Measurements from ENCODE around the gene EIF2S3. TPM values are rescaled to one million over a fixed set of nuclear protein-coding genes. Genes with fewer than 3 reads are reported as not detected.

The EIF2S3 gene
- total RNA-seq, 1 experiment from 2014 or later: 225 TPM

GRCh38 chrX:24018809-24019208 is 35.9 kb upstream of the EIF2S3 start:
- intact Hi-C loops (cut with micrococcal nuclease; ENCODE audit: unreplicated experiment): no loop called here
- no peak for DNase-seq (ENCODE audit: low spot score)
- ChIA-PET CTCF (no interaction called here), POLR2A (ENCODE audit: low non-redundant PET) (no interaction called here)
- no TSS peak for BruUV-seq (replicated peaks)
- no peak for TF ChIP-seq CTCF (conservative IDR thresholded peaks at IDR 0.05; ENCODE audit: low read depth, low read length)
- TF ChIP-seq EZH2 (IDR thresholded peaks at IDR 0.05; ENCODE audit: borderline replicate concordance, low read depth, low read length, poor library complexity, severe bottlenecking): no peak
- Histone ChIP-seq H3K36me3 (ENCODE audit: insufficient read depth, low read length, poor library complexity, severe bottlenecking) (no peaks in the 10 kb centered on the region), H3K9me3 (ENCODE audit: low read depth, low read length, poor library complexity, severe bottlenecking) (no peaks in the 10 kb centered on the region), H3K27ac (ENCODE audit: low read depth, low read length, poor library complexity, severe bottlenecking) (no peak overlapping the region), H3K4me1 (ENCODE audit: insufficient read depth, low read length, poor library complexity, severe bottlenecking) (peaks cover 7% of the 10 kb centered on the region), H3K27me3 (replicated peaks; ENCODE audit: insufficient read depth, low read depth, low read length, poor library complexity) (peaks cover 22% of the 10 kb centered on the region), H3K4me3 (ENCODE audit: low read depth, low read length, poor library complexity, severe bottlenecking) (no peak overlapping the region)

- H3K27ac ChIP-seq (ENCODE audit: low read depth, low read length, poor library complexity, severe bottlenecking): no peak overlapping the region
- peaks cover 7% of the 10 kb centered on the region for H3K4me1 ChIP-seq (ENCODE audit: insufficient read depth, low read length, poor library complexity, severe bottlenecking)
- intact Hi-C loops (cut with micrococcal nuclease; ENCODE audit: unreplicated experiment): no loop called here
- TF ChIP-seq EZH2 (IDR thresholded peaks at IDR 0.05; ENCODE audit: borderline replicate concordance, low read depth, low read length, poor library complexity, severe bottlenecking): no peak
- TF ChIP-seq CTCF (conservative IDR thresholded peaks at IDR 0.05; ENCODE audit: low read depth, low read length): no peak
- ChIA-PET POLR2A (ENCODE audit: low non-redundant PET) (no interaction called here), CTCF (no interaction called here)
- no TSS peak for BruUV-seq (replicated peaks)
- no peak for DNase-seq (ENCODE audit: low spot score)
- no peak overlapping the region for H3K4me3 ChIP-seq (ENCODE audit: low read depth, low read length, poor library complexity, severe bottlenecking)
- no peaks in the 10 kb centered on the region for H3K9me3 ChIP-seq (ENCODE audit: low read depth, low read length, poor library complexity, severe bottlenecking)
- H3K36me3 ChIP-seq (ENCODE audit: insufficient read depth, low read length, poor library complexity, severe bottlenecking): no peaks in the 10 kb centered on the region
- H3K27me3 ChIP-seq (replicated peaks; ENCODE audit: insufficient read depth, low read depth, low read length, poor library complexity): peaks cover 19% of the 10 kb centered on the region
Observed at GRCh38 chrX:24019448-24019847, 35.3 kb upstream of the EIF2S3 start.

GRCh38 chrX:24020306-24020876 is 34.4 kb upstream of the EIF2S3 start:
- Histone ChIP-seq H3K27me3 (replicated peaks; ENCODE audit: insufficient read depth, low read depth, low read length, poor library complexity) (peaks cover 17% of the 10 kb centered on the region), H3K27ac (ENCODE audit: low read depth, low read length, poor library complexity, severe bottlenecking) (no peak overlapping the region), H3K36me3 (ENCODE audit: insufficient read depth, low read length, poor library complexity, severe bottlenecking) (no peaks in the 10 kb centered on the region), H3K4me1 (ENCODE audit: insufficient read depth, low read length, poor library complexity, severe bottlenecking) (peaks cover 7% of the 10 kb centered on the region), H3K4me3 (ENCODE audit: low read depth, low read length, poor library complexity, severe bottlenecking) (no peak overlapping the region), H3K9me3 (ENCODE audit: low read depth, low read length, poor library complexity, severe bottlenecking) (no peaks in the 10 kb centered on the region)
- POLR2A ChIA-PET (ENCODE audit: low non-redundant PET): no interaction called here
- BruUV-seq (replicated peaks): no TSS peak
- no peak for TF ChIP-seq EZH2 (IDR thresholded peaks at IDR 0.05; ENCODE audit: borderline replicate concordance, low read depth, low read length, poor library complexity, severe bottlenecking)
- CTCF ChIA-PET: interaction anchor here (0.6 kb wide), 1 partner anchor 478 kb away, joined by 3 read pairs; no protein-coding TSS in a partner anchor
- intact Hi-C loops (cut with micrococcal nuclease; ENCODE audit: unreplicated experiment): no loop called here
- no peak for DNase-seq (ENCODE audit: low spot score)

GRCh38 chrX:24023544-24023943 is 31.2 kb upstream of the EIF2S3 start:
- Histone ChIP-seq H3K4me1 (ENCODE audit: insufficient read depth, low read length, poor library complexity, severe bottlenecking) (peaks cover 7% of the 10 kb centered on the region), H3K36me3 (ENCODE audit: insufficient read depth, low read length, poor library complexity, severe bottlenecking) (no peaks in the 10 kb centered on the region), H3K9me3 (ENCODE audit: low read depth, low read length, poor library complexity, severe bottlenecking) (no peaks in the 10 kb centered on the region), H3K27ac (ENCODE audit: low read depth, low read length, poor library complexity, severe bottlenecking) (peak overlapping the region; percentile 94), H3K27me3 (replicated peaks; ENCODE audit: insufficient read depth, low read depth, low read length, poor library complexity) (peaks cover 12% of the 10 kb centered on the region), H3K4me3 (ENCODE audit: low read depth, low read length, poor library complexity, severe bottlenecking) (peak overlapping the region; percentile 93)
- intact Hi-C loops (cut with micrococcal nuclease; ENCODE audit: unreplicated experiment): no loop called here
- DNase-seq (ENCODE audit: low spot score): no peak
- ChIA-PET CTCF (interaction anchor here (0.6 kb wide), 1 partner anchor 43 kb away, joined by 3 read pairs; no protein-coding TSS in a partner anchor), POLR2A (ENCODE audit: low non-redundant PET) (no interaction called here)
- BruUV-seq (replicated peaks): no TSS peak
- TF ChIP-seq CTCF (conservative IDR thresholded peaks at IDR 0.05; ENCODE audit: low read depth, low read length) (no peak), EZH2 (IDR thresholded peaks at IDR 0.05; ENCODE audit: borderline replicate concordance, low read depth, low read length, poor library complexity, severe bottlenecking) (no peak)

All from A673 (cell line).